ENCODE results near the gene NHLH1.

The NHLH1 gene

DNA sequence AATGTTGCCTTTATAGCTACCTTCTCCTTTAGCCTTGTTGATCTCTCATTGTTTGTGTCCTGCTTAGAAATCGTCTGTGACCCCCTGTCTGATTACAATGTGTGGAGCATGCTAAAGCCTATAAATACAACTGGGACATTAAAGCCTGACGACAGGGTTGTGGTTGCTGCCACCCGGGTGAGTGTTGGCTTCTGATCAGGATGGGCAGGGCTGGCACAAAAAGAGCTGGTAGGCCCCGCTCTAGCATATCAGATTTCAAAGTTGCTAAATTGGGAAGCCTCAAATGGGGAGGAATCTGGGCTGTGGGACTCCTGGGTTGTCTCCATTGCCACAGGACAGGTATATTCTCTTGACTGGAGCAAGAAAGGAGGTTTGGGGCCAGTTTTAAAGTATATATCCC, 15.2 kb upstream of the NHLH1 start:
- no peak for TF ChIP-seq POLR2AphosphoS5 (IDR thresholded peaks at IDR 0.05; ENCODE audit: borderline replicate concordance, low read depth, low read length)
- no peak for TF ChIP-seq FOXP2 (optimal IDR thresholded peaks at IDR 0.05; ENCODE audit: control extremely low read depth, extremely low read length, insufficient read depth)
- TF ChIP-seq EZH2 (IDR thresholded peaks at IDR 0.05) = no peak
- no peak for DNase-seq (ENCODE audit: low read depth, low spot score)
- Histone ChIP-seq H3K4me3 (no peak overlapping the region), H3K9ac (ENCODE audit: insufficient read length) (no peak overlapping the region), H3K27ac (no peak overlapping the region), H3K36me3 (ENCODE audit: insufficient read depth, low read length) (peaks cover 82% of the 10 kb centered on the region), H3K9me3 (ENCODE audit: low read depth, low read length) (no peaks in the 10 kb centered on the region)

DNA sequence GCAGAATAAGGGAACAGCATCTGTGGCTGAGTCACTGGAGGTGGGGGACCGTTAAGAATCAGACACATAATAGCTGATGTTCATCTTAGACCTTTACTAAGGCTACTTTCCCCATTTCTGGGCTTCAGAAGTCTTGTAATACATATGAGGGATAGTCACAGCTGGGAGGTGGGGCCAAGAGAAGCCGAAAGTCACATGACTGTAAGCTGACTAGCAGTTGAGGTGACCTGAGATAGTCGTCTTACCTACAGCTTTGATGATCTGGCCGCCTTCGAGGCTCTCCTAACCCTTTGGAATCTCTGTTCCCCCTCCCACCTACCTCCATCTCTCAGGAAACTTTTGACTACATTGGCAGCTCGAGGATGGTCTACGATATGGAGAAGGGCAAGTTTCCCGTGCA, 14.3 kb upstream of the NHLH1 start:
- DNase-seq (ENCODE audit: low read depth, low spot score) = no peak
- Histone ChIP-seq H3K27ac (no peak overlapping the region), H3K4me3 (no peak overlapping the region), H3K9ac (ENCODE audit: insufficient read length) (no peak overlapping the region), H3K9me3 (ENCODE audit: low read depth, low read length) (no peaks in the 10 kb centered on the region), H3K36me3 (ENCODE audit: insufficient read depth, low read length) (peaks cover 89% of the 10 kb centered on the region)
- TF ChIP-seq POLR2AphosphoS5 (IDR thresholded peaks at IDR 0.05; ENCODE audit: borderline replicate concordance, low read depth, low read length) (no peak), EZH2 (IDR thresholded peaks at IDR 0.05) (no peak), FOXP2 (optimal IDR thresholded peaks at IDR 0.05; ENCODE audit: control extremely low read depth, extremely low read length, insufficient read depth) (no peak)

DNA sequence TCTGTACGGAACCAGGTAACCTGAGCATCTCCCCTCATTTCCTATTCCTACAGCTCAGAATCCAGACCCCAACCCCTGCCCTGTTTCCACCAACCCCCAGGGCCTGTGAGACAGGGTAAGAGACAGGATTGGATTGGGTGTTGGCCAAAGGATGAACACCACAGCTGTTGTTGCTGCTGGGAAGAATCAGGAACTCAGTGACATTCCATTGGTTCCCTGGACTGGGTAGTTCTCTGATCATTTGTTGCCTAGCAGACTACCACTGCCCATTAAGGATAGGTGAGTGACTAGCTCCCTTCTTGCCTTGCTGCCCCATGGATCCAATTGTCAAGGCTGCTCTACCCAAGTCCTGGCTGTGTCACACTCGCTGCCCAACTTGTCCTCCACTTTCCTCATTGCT, 13.6 kb upstream of the NHLH1 start:
- Histone ChIP-seq H3K36me3 (ENCODE audit: insufficient read depth, low read length) (peaks cover 91% of the 10 kb centered on the region), H3K9ac (ENCODE audit: insufficient read length) (no peak overlapping the region), H3K27ac (no peak overlapping the region), H3K9me3 (ENCODE audit: low read depth, low read length) (no peaks in the 10 kb centered on the region), H3K4me3 (no peak overlapping the region)
- DNase-seq (ENCODE audit: low read depth, low spot score) = no peak
- no peak for TF ChIP-seq POLR2AphosphoS5 (IDR thresholded peaks at IDR 0.05; ENCODE audit: borderline replicate concordance, low read depth, low read length)
- no peak for TF ChIP-seq EZH2 (IDR thresholded peaks at IDR 0.05)
- no peak for TF ChIP-seq FOXP2 (optimal IDR thresholded peaks at IDR 0.05; ENCODE audit: control extremely low read depth, extremely low read length, insufficient read depth)

DNA sequence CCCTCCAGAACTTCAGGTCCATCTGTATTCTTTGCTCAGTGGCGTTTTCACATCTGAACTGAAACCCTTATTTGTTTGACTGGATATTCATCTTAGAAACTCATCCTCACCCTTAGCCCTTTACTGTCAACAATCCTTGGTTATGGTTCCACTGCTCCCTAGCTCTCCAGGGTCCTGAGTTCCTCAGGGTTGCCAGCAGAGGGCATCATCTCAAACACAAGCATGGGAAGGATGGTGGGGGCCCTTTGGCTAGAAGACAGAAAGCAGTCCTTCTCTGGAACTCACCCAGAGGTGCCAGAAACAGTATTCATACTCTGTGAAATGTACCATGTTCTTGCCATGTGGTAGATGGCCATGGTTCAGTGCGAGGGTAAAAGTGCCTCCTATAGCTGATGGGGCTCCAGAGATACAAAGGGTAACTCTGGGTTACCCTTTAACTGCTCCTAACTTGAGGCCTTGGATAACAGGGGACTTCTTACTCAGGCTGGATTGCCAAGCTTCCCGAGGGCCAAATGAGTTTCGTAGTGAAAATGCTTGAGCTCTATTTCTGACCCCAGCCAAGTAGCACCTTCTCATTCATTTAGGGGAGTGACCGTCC, 12.4 kb upstream of the NHLH1 start:
- Histone ChIP-seq H3K9me3 (ENCODE audit: low read depth, low read length) (no peaks in the 10 kb centered on the region), H3K36me3 (ENCODE audit: insufficient read depth, low read length) (peaks cover 81% of the 10 kb centered on the region), H3K9ac (ENCODE audit: insufficient read length) (no peak overlapping the region), H3K4me3 (no peak overlapping the region), H3K27ac (no peak overlapping the region)
- TF ChIP-seq EZH2 (IDR thresholded peaks at IDR 0.05) = no peak
- no peak for TF ChIP-seq FOXP2 (optimal IDR thresholded peaks at IDR 0.05; ENCODE audit: control extremely low read depth, extremely low read length, insufficient read depth)
- no peak for TF ChIP-seq POLR2AphosphoS5 (IDR thresholded peaks at IDR 0.05; ENCODE audit: borderline replicate concordance, low read depth, low read length)
- DNase-seq (ENCODE audit: low read depth, low spot score) = no peak

DNA sequence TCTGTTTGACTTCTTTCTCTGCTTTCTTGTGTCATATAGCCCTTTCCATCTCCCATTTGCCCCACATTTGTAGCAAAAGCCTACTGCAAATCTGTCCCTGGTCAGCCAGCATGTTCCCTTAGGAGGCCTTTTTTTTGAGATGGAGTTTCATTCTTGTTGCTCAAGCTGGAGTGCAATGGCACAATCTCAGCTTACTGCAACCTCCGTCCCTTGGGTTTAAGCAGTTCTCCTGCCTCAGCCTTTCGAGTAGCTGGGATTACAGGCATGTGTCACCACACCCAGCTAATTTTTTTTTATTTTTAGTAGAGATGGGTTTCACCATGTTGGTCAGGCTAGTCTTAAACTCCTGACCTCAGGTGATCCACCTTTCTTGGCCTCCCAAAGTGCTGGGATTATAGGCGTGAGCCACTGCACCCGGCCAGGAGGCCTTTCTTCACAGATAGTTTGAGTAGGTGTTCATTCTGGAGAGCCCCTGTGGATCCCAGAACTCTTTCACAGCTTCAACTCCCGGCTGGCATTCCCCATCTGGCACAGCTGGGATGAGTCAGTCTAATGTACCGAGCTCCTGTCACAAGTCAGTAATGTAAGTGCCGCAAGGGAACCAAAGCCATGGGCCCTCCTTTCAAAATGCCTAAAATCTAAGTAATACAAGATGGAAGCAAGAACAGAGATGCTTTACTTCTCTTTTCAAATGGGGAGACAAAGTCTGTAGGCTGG, 9.4 kb upstream of the NHLH1 start:
- TF ChIP-seq EZH2 (IDR thresholded peaks at IDR 0.05) (no peak), FOXP2 (optimal IDR thresholded peaks at IDR 0.05; ENCODE audit: control extremely low read depth, extremely low read length, insufficient read depth) (no peak), POLR2AphosphoS5 (IDR thresholded peaks at IDR 0.05; ENCODE audit: borderline replicate concordance, low read depth, low read length) (no peak)
- Histone ChIP-seq H3K9ac (ENCODE audit: insufficient read length) (no peak overlapping the region), H3K36me3 (ENCODE audit: insufficient read depth, low read length) (peaks cover 57% of the 10 kb centered on the region), H3K27ac (no peak overlapping the region), H3K9me3 (ENCODE audit: low read depth, low read length) (no peaks in the 10 kb centered on the region), H3K4me3 (no peak overlapping the region)
- no peak for DNase-seq (ENCODE audit: low read depth, low spot score)

DNA sequence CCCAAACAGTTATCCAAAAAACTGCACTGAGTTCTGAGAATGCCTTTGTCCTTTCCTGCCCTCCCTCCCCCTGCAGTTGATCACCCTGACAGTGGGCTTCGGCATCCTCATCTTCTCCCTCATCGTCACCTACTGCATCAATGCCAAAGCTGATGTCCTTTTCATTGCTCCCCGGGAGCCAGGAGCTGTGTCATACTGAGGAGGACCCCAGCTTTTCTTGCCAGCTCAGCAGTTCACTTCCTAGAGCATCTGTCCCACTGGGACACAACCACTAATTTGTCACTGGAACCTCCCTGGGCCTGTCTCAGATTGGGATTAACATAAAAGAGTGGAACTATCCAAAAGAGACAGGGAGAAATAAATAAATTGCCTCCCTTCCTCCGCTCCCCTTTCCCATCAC, 8.8 kb upstream of the NHLH1 start:
- no peaks in the 10 kb centered on the region for H3K9me3 ChIP-seq (ENCODE audit: low read depth, low read length)
- H3K36me3 ChIP-seq (ENCODE audit: insufficient read depth, low read length) = peaks cover 51% of the 10 kb centered on the region
- H3K4me3 ChIP-seq = no peak overlapping the region
- DNase-seq (ENCODE audit: low read depth, low spot score) = no peak
- TF ChIP-seq POLR2AphosphoS5 (IDR thresholded peaks at IDR 0.05; ENCODE audit: borderline replicate concordance, low read depth, low read length) (no peak), FOXP2 (optimal IDR thresholded peaks at IDR 0.05; ENCODE audit: control extremely low read depth, extremely low read length, insufficient read depth) (no peak), EZH2 (IDR thresholded peaks at IDR 0.05) (no peak)
- H3K27ac ChIP-seq = no peak overlapping the region
- no peak overlapping the region for H3K9ac ChIP-seq (ENCODE audit: insufficient read length)

DNA sequence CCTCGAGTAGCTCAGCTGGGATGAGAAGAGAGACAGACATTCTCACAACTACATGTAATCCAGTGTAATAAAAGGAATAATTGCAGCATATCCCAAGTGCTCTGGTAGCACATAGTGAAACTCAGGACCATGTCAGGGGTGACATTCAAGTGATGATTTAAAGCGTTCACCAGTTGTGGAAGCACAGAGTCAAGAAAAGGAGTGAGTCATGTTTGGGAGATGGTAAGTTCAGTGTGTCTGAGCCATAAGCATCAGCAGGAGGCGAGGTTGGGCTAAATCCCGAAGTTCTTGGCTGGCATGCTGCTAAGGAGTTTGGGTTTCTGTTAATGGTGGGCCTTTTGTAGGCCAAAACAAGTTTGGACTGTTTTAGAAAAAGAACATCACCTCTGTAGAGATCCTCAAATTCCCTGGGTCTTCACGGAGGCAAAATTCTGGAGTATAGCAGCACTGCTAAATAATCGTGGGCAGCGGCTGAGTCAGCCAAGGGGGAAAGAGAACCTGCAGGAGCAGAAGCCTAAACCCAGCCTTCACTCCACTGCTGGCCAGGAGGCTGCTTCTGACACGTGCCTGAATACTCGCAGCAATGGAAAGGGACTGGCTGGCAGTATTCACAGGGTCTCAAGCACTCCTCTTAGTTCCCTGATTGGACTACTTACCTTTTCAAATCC, 7.2 kb upstream of the NHLH1 start:
- no peak for DNase-seq (ENCODE audit: low read depth, low spot score)
- TF ChIP-seq FOXP2 (optimal IDR thresholded peaks at IDR 0.05; ENCODE audit: control extremely low read depth, extremely low read length, insufficient read depth) (no peak), EZH2 (IDR thresholded peaks at IDR 0.05) (no peak), POLR2AphosphoS5 (IDR thresholded peaks at IDR 0.05; ENCODE audit: borderline replicate concordance, low read depth, low read length) (no peak)
- H3K9me3 ChIP-seq (ENCODE audit: low read depth, low read length) = no peaks in the 10 kb centered on the region
- peaks cover 34% of the 10 kb centered on the region for H3K36me3 ChIP-seq (ENCODE audit: insufficient read depth, low read length)
- H3K9ac ChIP-seq (ENCODE audit: insufficient read length) = no peak overlapping the region
- no peak overlapping the region for H3K27ac ChIP-seq
- no peak overlapping the region for H3K4me3 ChIP-seq

DNA sequence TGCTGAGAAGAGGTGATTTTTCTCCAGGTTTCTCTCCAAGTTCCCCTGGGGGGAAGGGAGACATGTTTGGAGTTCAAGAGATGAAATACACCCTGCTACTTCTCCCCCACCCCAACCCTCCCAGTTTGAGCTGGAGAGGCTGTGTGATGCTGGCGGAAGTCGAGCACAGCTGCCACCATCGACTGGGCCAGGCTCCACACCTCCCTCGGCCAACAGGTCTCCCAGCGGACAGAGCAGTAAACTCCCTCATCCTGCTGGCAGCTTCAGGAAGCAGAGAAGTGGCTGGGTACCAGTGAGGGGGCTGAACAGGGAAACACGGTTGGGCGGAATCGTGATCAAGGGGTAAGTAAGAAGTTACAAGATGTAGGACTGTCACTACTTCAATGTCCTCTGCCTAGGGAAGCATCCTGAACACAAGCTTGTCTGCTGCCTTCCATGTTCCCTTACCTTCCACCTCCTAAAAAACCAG, 6.6 kb upstream of the NHLH1 start:
- Histone ChIP-seq H3K27ac (no peak overlapping the region), H3K9ac (ENCODE audit: insufficient read length) (no peak overlapping the region), H3K9me3 (ENCODE audit: low read depth, low read length) (no peaks in the 10 kb centered on the region), H3K4me3 (no peak overlapping the region), H3K36me3 (ENCODE audit: insufficient read depth, low read length) (peaks cover 29% of the 10 kb centered on the region; the same call in 1 of the 2 replicates)
- DNase-seq (ENCODE audit: low read depth, low spot score) = no peak
- TF ChIP-seq POLR2AphosphoS5 (IDR thresholded peaks at IDR 0.05; ENCODE audit: borderline replicate concordance, low read depth, low read length) (no peak), EZH2 (IDR thresholded peaks at IDR 0.05) (no peak), FOXP2 (optimal IDR thresholded peaks at IDR 0.05; ENCODE audit: control extremely low read depth, extremely low read length, insufficient read depth) (no peak)
